Erythroblast (primary cell): ENCODE data around the gene FMN2.
"Not testable (repeated sequence)": the region's sequence is repeated elsewhere in the genome, so short reads cannot be mapped to it uniquely, and the experiment has no call there.

Experiments
- DNase-seq, 2 experiments: peaks; one replicate each; lab custom pipeline; 2025; lab: John Stamatoyannopoulos, UW
- GATA1 ChIP-seq: IDR thresholded peaks from 2 replicates; pipeline ENCODE4 v1.6.1; 2011; ENCODE audit warnings: low read depth, mild to moderate bottlenecking, control low read depth, low read length, moderate library complexity
- POLR2A ChIP-seq: IDR thresholded peaks from 2 replicates; pipeline ENCODE4 v1.6.1; 2011; ENCODE audit warnings: mild to moderate bottlenecking, low read length

The FMN2 gene

GRCh38 chr1:240171907-240172306 is 80.2 kb downstream of the FMN2 start:
- DNase-seq: no peak
- no peak for TF ChIP-seq POLR2A
- TF ChIP-seq GATA1: no peak

DNA sequence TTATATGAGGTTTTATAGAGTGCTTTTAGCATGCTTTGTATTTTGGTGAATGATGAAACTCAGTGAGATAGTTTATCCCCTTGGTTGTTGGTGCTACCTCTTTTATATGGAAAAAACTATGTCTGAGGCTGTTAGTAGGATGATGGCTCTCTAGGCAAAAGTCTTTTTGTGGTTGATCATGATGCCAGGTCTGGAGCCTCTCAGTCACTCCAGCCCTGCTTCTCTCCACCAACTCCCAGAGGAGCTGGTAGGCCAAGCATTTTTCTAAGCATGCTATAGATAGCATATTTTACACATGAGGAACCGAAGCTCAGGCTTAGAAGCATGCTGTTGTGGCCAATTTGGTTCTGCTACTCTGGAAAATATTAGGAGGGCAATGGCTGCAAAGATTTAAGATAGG is 82.2 kb downstream of the FMN2 start:
- DNase-seq: no peak
- TF ChIP-seq POLR2A (no peak), GATA1 (no peak)

DNA sequence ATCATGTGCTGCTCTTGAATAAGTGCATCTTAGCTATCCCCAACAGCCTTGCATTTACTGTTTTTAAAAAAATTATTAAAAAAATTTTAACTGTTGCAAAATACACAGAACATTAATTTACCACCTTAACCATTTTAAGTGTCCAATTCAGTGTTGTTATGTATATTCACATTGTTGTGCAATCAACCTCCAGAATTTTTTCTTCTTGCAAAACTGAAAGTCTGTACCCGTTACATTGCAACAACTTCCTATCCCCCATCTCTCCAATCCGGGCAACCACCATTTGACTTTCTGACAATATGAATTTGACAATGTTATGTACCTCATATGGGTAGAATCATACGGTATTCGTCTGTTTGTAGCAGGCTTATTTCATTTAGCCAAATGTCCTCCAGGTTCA is 83.1 kb downstream of the FMN2 start:
- no peak for DNase-seq

GRCh38 chr1:240178366-240178765 is 86.7 kb downstream of the FMN2 start:
- DNase-seq: no peak
- TF ChIP-seq GATA1 (no peak), POLR2A (no peak)

More for the DNA sequence above, 83.1 kb downstream of the FMN2 start:
- TF ChIP-seq POLR2A (no peak), GATA1 (no peak)

GRCh38 chr1:240184682-240185081 is 93.0 kb downstream of the FMN2 start:
- not testable (repeated sequence) for DNase-seq

DNA sequence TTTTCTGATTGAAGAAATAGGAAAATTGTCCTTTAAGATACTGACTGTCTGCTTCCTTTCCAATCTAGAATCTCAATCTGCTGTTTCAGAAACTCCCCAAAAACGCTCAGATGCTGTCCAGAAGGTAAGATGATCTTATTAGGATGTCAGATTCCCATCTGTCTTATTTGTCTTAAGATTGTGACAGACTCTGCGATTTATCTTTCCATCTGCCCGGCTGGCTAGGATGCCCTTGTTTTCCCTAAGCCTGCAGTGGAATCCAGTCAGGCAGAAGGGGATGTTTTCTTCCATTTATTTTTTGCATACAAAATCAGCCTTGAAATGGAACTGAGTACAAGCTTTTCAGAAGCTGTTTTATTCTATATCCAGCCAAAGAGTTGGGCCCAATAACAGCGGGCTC is 96.5 kb downstream of the FMN2 start:
- DNase-seq: no peak
- TF ChIP-seq POLR2A (no peak), GATA1 (no peak)

GRCh38 chr1:240189386-240189989 is 97.8 kb downstream of the FMN2 start:
- no peak for TF ChIP-seq POLR2A
- TF ChIP-seq GATA1: no peak
- peak; percentile 6 to 34 for DNase-seq

DNA sequence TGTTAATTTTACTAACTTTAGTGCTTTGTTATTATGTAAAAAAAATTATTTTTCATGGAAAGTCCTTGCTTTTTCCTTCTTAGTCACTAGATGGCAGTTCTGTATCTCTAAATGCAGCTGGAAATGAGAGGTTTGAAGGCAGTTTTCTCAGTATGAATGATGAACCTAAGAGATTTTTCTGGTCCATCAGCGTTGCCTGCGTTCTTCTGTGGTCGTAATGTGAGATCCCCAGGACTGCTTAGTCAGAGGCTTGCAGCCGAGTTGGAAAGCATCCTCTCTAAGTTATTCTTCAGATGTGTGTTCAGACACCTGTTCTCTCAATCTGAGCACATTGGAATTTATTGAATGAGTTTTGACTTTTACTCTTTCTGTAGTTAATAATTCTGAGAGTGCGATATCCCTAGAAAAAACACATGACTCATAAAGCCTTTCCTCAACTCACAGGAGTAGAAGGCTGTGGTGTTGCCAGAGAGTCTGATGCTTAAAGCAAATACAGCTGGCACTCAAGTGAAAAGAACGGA is 99.3 kb downstream of the FMN2 start:
- DNase-seq: no peak
- no peak for TF ChIP-seq GATA1
- no peak for TF ChIP-seq POLR2A

- no peak for DNase-seq
- no peak for TF ChIP-seq POLR2A
These were observed 101.2 kb downstream of the FMN2 start for GRCh38 chr1:240192851-240193250.

DNA sequence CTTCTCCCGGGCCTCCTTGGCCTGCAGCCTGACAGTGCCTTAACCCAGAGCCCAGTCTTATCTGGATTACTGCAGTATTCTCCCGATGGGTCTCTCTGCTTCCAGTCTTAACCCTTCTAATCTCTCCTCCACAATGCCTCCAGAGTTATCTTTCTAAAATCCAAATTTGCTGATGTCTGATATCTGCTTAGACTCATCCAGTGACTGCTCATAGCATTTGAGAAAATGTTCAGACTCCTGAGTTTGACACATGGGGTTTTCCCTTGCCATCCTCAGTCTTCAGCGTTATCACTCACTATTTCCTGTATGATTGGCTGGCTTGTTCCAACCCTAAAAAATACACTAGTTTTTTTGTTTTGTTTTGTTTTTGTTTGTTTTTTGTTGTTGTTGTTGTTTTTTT is 102.0 kb downstream of the FMN2 start:
- no peak for DNase-seq
- TF ChIP-seq POLR2A (no peak), GATA1 (no peak)

GRCh38 chr1:240194120-240194519 is 102.4 kb downstream of the FMN2 start:
- no peak for DNase-seq
- TF ChIP-seq GATA1 (no peak), POLR2A (no peak)

GRCh38 chr1:240198376-240198775 is 106.7 kb downstream of the FMN2 start:
- no peak for TF ChIP-seq GATA1
- no peak for TF ChIP-seq POLR2A
- no peak for DNase-seq

DNA sequence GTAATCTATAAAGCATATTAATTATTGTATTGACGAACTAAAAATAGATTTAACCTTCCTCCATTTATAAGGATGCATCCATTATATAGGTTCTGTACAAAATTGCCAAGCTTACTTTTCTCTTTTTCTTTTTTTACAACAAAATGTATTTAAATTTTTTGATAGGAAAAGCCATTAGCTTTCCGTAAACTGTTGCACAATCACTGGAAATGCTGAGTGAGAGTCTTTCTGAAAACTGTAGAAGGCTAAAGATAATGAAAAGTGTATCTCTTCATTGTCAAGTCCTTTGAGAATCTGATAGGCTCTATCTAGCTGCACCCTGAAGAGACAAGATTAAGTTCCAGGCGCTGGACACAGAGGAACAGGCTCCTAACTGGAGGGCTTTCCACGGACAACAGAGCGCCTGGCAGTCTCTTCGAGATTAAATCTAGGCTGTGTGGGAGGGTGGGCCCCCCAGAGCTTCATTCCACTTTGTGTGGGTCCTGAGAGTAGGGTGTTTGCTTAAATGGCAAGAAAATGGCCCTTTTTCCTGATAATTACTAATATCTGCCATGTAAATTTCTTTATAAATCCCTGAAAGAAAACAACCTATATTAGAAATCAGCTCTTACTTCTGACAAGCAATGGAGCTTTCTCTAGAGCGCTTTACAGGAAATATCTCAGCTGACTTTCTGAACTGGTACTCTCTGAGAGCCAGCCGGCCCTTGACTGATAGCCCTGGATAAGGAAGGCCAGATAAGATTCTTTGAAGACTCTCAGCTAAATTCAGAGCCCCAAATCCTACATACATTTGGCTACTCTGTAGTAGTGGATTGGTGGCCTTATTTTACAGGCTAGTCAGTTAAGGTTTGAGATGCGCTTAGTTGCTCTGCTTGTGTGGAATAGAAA is 108.3 kb downstream of the FMN2 start:
- no peak for DNase-seq
- TF ChIP-seq POLR2A (no peak), GATA1 (no peak)

DNA sequence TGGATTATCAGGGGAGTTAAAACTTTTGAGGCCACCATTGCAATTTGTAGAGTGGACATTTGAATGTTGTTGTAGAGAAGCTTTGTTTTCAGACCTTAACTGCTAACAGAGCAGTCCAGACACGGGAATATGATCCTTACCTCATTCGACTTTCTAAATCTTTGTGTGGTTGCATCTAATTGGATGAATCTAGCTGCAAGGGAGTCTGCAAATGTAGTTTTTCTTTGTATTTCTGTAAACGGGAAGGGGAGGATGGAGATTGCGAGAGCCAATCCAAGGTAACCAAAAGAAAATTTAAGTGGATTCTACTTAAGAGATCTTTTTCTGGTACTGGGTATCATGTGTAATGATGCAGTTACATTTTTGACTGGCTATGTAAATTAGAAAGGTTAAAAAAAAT is 110.2 kb downstream of the FMN2 start:
- TF ChIP-seq POLR2A (no peak), GATA1 (no peak)
- DNase-seq: no peak

DNA sequence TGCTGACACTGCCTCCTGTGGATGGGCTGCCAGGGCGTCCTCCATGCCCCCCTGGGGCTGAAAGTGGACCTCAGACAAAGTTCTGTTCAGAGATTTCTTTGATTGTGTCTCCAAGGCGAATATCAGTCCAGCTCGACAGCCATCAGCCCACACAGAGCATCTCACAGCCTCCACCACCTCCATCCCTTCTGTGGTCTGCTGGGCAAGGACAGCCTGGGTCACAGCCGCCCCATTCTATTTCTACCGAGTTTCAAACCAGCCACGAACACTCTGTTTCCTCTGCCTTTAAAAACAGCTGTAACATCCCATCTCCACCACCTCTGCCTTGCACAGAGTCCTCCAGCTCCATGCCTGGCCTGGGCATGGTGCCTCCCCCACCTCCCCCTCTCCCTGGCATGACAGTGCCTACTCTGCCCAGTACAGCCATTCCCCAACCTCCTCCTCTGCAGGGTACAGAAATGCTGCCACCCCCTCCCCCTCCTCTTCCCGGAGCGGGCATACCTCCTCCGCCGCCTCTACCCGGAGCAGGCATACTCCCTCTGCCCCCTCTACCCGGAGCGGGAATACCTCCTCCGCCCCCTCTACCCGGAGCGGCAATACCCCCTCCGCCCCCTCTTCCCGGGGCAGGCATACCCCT is 115.5 kb downstream of the FMN2 start:
- DNase-seq: no peak
- TF ChIP-seq POLR2A (no peak), GATA1 (no peak)
